Pancreas (tissue), 10 donors: ENCODE measurements around the gene LRMDA. TPM values are rescaled to one million over a fixed set of nuclear protein-coding genes. Genes with fewer than 3 reads are reported as not detected.
A peak's percentile ranks its signal among the peaks of the same experiment; 100 is the strongest.

ENCODE experiments used
- ATAC-seq, 4 donors: fragments of 200-7000 bp; cut with Tn5 transposase; one replicate each; pipeline versions ENCODE4 v1.8.0 to v1.9.1; 2020; ENCODE audit warnings: mild to moderate bottlenecking in 4 of 4, moderate library complexity in 4 of 4
- DNase-seq, 6 donors: peaks; one replicate each; pipeline ENCODE4 v3.0.0-alpha.2; 2020
- FAIRE-seq: peaks from 2 replicates; lab custom pipeline; 2012; peaks lifted over from hg19 to GRCh38; lab: Jason Lieb, UNC
- H3K27ac ChIP-seq, 4 donors: fragments of 200-600 bp; sonication (generic); 1 replicate in 3 of 4; 2 replicates in 1 of 4; pipeline versions ENCODE4 v1.5.0 to v1.8.0; 2020
- H3K27me3 ChIP-seq, 4 donors: fragments of 200-600 bp; one replicate each; pipeline ENCODE4 v1.8.0; 2021
- H3K36me3 ChIP-seq, 3 donors: fragments of 200-600 bp; sonication (generic) in 1 of 3; one replicate each; pipeline versions ENCODE4 v1.5.0 to v1.8.0; 2020 to 2021
- H3K4me1 ChIP-seq, 3 donors: fragments of 200-600 bp; one replicate each; pipeline ENCODE4 v1.8.0; 2021
- H3K4me3 ChIP-seq, 4 donors: fragments of 200-600 bp; sonication (generic) in 2 of 4; one replicate each; pipeline versions ENCODE4 v1.5.0 to v1.8.0; 2020 to 2021
- H3K9me3 ChIP-seq, 4 donors: fragments of 200-600 bp; one replicate each; pipeline ENCODE4 v1.8.0; 2021
- CTCF ChIP-seq, 4 donors: fragments of 200-600 bp; sonication (generic) in 3 of 4; IDR thresholded peaks; one replicate each; pipeline versions ENCODE4 v1.5.0 to v1.8.0; 2021; ENCODE audit warnings: antibody characterized with exemption in 4 of 4
- WGBS, 2 donors: extraction: QIAGEN DNeasy Blood & Tissue Kit; methylation state at CpG; one replicate each; pipeline ENCODE4 v1.1.7; 2013; 5-methylcytosine and 5-hydroxymethylcytosine counted together
- intact Hi-C, 3 donors: fragments of 100-400 bp; cut with DNase I; formaldehyde crosslinking; loops; one replicate each; pipeline versions ENCODE4 v1.11.1 to v1.14.2; 2022
- polyA plus RNA-seq, 2 donors: library from polyadenylated mRNA; stranded (reverse); fragments of 200-250 nt; gene quantifications; one replicate each; pipeline ENCODE4 v1.2.3, GENCODE V29; 2013
- total RNA-seq, 6 donors: library from RNA; stranded (reverse); fragmentation: NEBNext Ultra II Directional in 4 of 6; extraction: Animal tissue kit (Norgen Biotek cat#: 25700) in 4 of 6; gene quantifications; one replicate each; pipeline versions ENCODE4 v1.2.1 to v1.2.4, GENCODE V29; 2021 to 2023
- donor health status: healthy with polysubstance abuse.
- donor health status: DM: no; HTN: no; CAD: no; lungs with moderate emphysema.
- donor health status: DM: no; HTN: no; CAD: no.
- donor health status: control.
- donor health status: control.
- donor health status: Bipolar disorder and iron deficiency.
- donor health status: DM: yes; HTN: yes; CAD: no.
- donor health status: DM: no; HTN: no; CAD: no.
- donor health status: DM: no; HTN: no; CAD: no.
- donor health status: DM: yes; HTN: yes; CAD: no.

Gene LRMDA
- total and polyA plus RNA-seq, 8 donors, result 4.6 to 21.2 (median 13.4) TPM

GRCh38 chr10:76036111-76036940, 604.9 kb downstream of the LRMDA start:
- DNase-seq, result peak; percentile 54 to 88 (median 78)
- FAIRE-seq, result peak; percentile 67
- no peaks in the 10 kb centered on the region for H3K27me3 ChIP-seq
- intact Hi-C loops, result loop anchor here in 2 of 3 donors (10.0 kb wide), 1 partner anchor 642 kb away; no protein-coding TSS in a partner anchor
- H3K9me3 ChIP-seq, result no peaks in the 10 kb centered on the region
- no peaks in the 10 kb centered on the region for H3K36me3 ChIP-seq
- no peak overlapping the region for H3K27ac ChIP-seq
- 23 to 25% methylated on average over 18 of the region's 18 CpGs for WGBS, 2 donors
- peak overlapping the region in 2 of 4 donors; percentile 3 to 17 for H3K4me3 ChIP-seq
- ATAC-seq, result peak; percentile 74 to 94 (median 90)
- peaks cover 0 to 12% (median 0%) of the 10 kb centered on the region in 3 donors for H3K4me1 ChIP-seq
- peak; percentile 84 to 95 (median 88) for TF ChIP-seq CTCF (IDR thresholded peaks at IDR 0.05)

- Histone ChIP-seq H3K27ac (no peak overlapping the region), H3K27me3 (no peaks in the 10 kb centered on the region), H3K4me1 (peaks cover 0 to 12% (median 0%) of the 10 kb centered on the region in 3 donors), H3K4me3 (no peak overlapping the region), H3K36me3 (no peaks in the 10 kb centered on the region), H3K9me3 (no peaks in the 10 kb centered on the region)
- ATAC-seq (no peak), DNase-seq (no peak), FAIRE-seq (no peak)
- no peak for TF ChIP-seq CTCF (IDR thresholded peaks at IDR 0.05)
- intact Hi-C loops, result loop anchor here in 2 of 3 donors (10.0 kb wide), 1 partner anchor 642 kb away; no protein-coding TSS in a partner anchor
Observed at GRCh38 chr10:76036962-76037361, 605.5 kb downstream of the LRMDA start.

GRCh38 chr10:76037531-76038155, 606.2 kb downstream of the LRMDA start:
- no peak for ATAC-seq
- no peak overlapping the region for H3K4me3 ChIP-seq
- H3K27me3 ChIP-seq, result no peaks in the 10 kb centered on the region
- no peaks in the 10 kb centered on the region for H3K9me3 ChIP-seq
- H3K27ac ChIP-seq, result no peak overlapping the region
- TF ChIP-seq CTCF (IDR thresholded peaks at IDR 0.05), result no peak
- 90 to 92% methylated on average over 2 of the region's 2 CpGs for WGBS, 2 donors
- DNase-seq, result no peak
- H3K4me1 ChIP-seq, result peaks cover 0 to 12% (median 0%) of the 10 kb centered on the region in 3 donors
- intact Hi-C loops, result loop anchor here in 2 of 3 donors (10.0 kb wide), 1 partner anchor 643 kb away; no protein-coding TSS in a partner anchor
- FAIRE-seq, result no peak
- H3K36me3 ChIP-seq, result no peaks in the 10 kb centered on the region

GRCh38 chr10:76038696-76039095, 607.3 kb downstream of the LRMDA start:
- no peak for TF ChIP-seq CTCF (IDR thresholded peaks at IDR 0.05)
- no peak overlapping the region for H3K4me3 ChIP-seq
- no peak overlapping the region for H3K27ac ChIP-seq
- DNase-seq (no peak), ATAC-seq (no peak), FAIRE-seq (no peak)
- intact Hi-C loops, result loop anchor here in 2 of 3 donors (10.0 kb wide), 1 partner anchor 644 kb away; no protein-coding TSS in a partner anchor
- H3K36me3 ChIP-seq, result no peaks in the 10 kb centered on the region
- peaks cover 0 to 10% (median 0%) of the 10 kb centered on the region in 3 donors for H3K4me1 ChIP-seq
- H3K9me3 ChIP-seq, result no peaks in the 10 kb centered on the region
- no peaks in the 10 kb centered on the region for H3K27me3 ChIP-seq
